H9 (cell line): ENCODE measurements around the gene ENKD1. TPM values are rescaled to one million over a fixed set of nuclear protein-coding genes. Genes with fewer than 3 reads are reported as not detected.

ENCODE experiments used
- DNase-seq: peaks from one replicate; pipeline ENCODE4 v3.0.0-alpha.2; 2017
- H2AFZ ChIP-seq: one replicate; pipeline ENCODE4 v1.6.1; 2013; ENCODE audit warnings: mild to moderate bottlenecking, low read length, control low read depth, moderate library complexity
- H2AK5ac ChIP-seq: 2 replicates; pipeline ENCODE4 v1.6.1; 2013; ENCODE audit warnings: low read length, control low read depth, mixed read lengths; ENCODE audit not compliant: insufficient read length
- H2BK120ac ChIP-seq: one replicate; pipeline ENCODE4 v1.6.1; 2013; ENCODE audit warnings: low read depth, mild to moderate bottlenecking, low read length, control low read depth, inconsistent platforms; ENCODE audit not compliant: poor library complexity, severe bottlenecking
- H2BK12ac ChIP-seq: 2 replicates; pipeline ENCODE4 v1.6.1; 2013; ENCODE audit warnings: low read length, control low read depth, mixed read lengths, low read depth; ENCODE audit not compliant: insufficient read length
- H2BK15ac ChIP-seq: 2 replicates; pipeline ENCODE4 v1.6.1; 2013; ENCODE audit warnings: low read depth, low read length, control low read depth
- H2BK20ac ChIP-seq: one replicate; pipeline ENCODE4 v1.6.1; 2013; ENCODE audit warnings: low read depth, mild to moderate bottlenecking, low read length, control low read depth, inconsistent platforms; ENCODE audit not compliant: poor library complexity, severe bottlenecking
- H2BK5ac ChIP-seq: 2 replicates; pipeline ENCODE4 v1.6.1; 2013; ENCODE audit warnings: low read length, control low read depth, mixed read lengths; ENCODE audit not compliant: insufficient read length
- H3K14ac ChIP-seq: 2 replicates; pipeline ENCODE4 v1.6.1; 2013; ENCODE audit warnings: low read length, control low read depth; ENCODE audit not compliant: insufficient read depth
- H3K18ac ChIP-seq: 2 replicates; pipeline ENCODE4 v1.6.1; 2013; ENCODE audit warnings: low read depth, mild to moderate bottlenecking, mixed read lengths, low read length, control low read depth; ENCODE audit not compliant: insufficient read length
- H3K23ac ChIP-seq: 2 replicates; pipeline ENCODE4 v1.6.1; 2013; ENCODE audit warnings: low read length, control low read depth, mixed read lengths, low read depth; ENCODE audit not compliant: insufficient read length
- H3K23me2 ChIP-seq: 2 replicates; pipeline ENCODE4 v1.6.1; 2013; ENCODE audit warnings: low read depth, mild to moderate bottlenecking, mixed read lengths, low read length, control low read depth; ENCODE audit not compliant: insufficient read length, poor library complexity, severe bottlenecking
- H3K27ac ChIP-seq: 2 replicates; pipeline ENCODE4 v1.5.1; 2013; ENCODE audit warnings: low read length, control low read depth, mixed read lengths, low read depth; ENCODE audit not compliant: insufficient read length
- H3K27me3 ChIP-seq: 2 replicates; pipeline ENCODE4 v1.6.1; 2013; ENCODE audit warnings: low read length, control low read depth, inconsistent platforms; ENCODE audit not compliant: insufficient read depth
- H3K4ac ChIP-seq: 2 replicates; pipeline ENCODE4 v1.6.1; 2013; ENCODE audit warnings: low read depth, mild to moderate bottlenecking, control low read depth, inconsistent platforms, low read length, moderate library complexity
- H3K4me1 ChIP-seq: 2 replicates; pipeline ENCODE4 v1.6.1; 2013; ENCODE audit warnings: low read length, control low read depth, inconsistent platforms; ENCODE audit not compliant: insufficient read depth
- H3K4me2 ChIP-seq: 2 replicates; pipeline ENCODE4 v1.6.1; 2013; ENCODE audit warnings: low read length, control low read depth, mixed read lengths; ENCODE audit not compliant: insufficient read length, insufficient read depth
- H3K56ac ChIP-seq: 2 replicates; pipeline ENCODE4 v1.6.1; 2013; ENCODE audit warnings: low read depth, mild to moderate bottlenecking, mixed read lengths, low read length, control low read depth; ENCODE audit not compliant: insufficient read length
- H3K79me1 ChIP-seq: 2 replicates; pipeline ENCODE4 v1.6.1; 2013; ENCODE audit warnings: low read depth, mild to moderate bottlenecking, moderate library complexity, low read length, control low read depth, inconsistent platforms; ENCODE audit not compliant: insufficient read depth, poor library complexity, severe bottlenecking
- H3K79me2 ChIP-seq: 2 replicates; pipeline ENCODE4 v1.6.1; 2013; ENCODE audit warnings: low read length, control low read depth, inconsistent platforms; ENCODE audit not compliant: insufficient read depth
- H3K9ac ChIP-seq: 2 replicates; pipeline ENCODE4 v1.6.1; 2013; ENCODE audit warnings: low read length, control low read depth, mixed read lengths; ENCODE audit not compliant: insufficient read length; ENCODE audit errors: extremely low read depth
- H3K9me3 ChIP-seq: one replicate; pipeline ENCODE4 v1.6.1; 2013; ENCODE audit warnings: low read depth, low read length, inconsistent platforms; ENCODE audit not compliant: control insufficient read depth
- H3T11ph ChIP-seq: one replicate; pipeline ENCODE4 v1.6.1; 2013; ENCODE audit warnings: mild to moderate bottlenecking, low read length, control low read depth, inconsistent platforms
- H4K20me1 ChIP-seq: one replicate; pipeline ENCODE4 v1.6.1; 2013; ENCODE audit not compliant: control insufficient read depth, insufficient read length, insufficient read depth
- H4K5ac ChIP-seq: 2 replicates; pipeline ENCODE4 v1.6.1; 2013; ENCODE audit warnings: low read depth, mild to moderate bottlenecking, mixed read lengths, low read length, control low read depth; ENCODE audit not compliant: insufficient read length
- H4K8ac ChIP-seq: replicated peaks from 2 replicates; pipeline ENCODE4 v1.6.1; 2013; ENCODE audit warnings: low read length, control low read depth, mixed read lengths, low read depth; ENCODE audit not compliant: insufficient read length
- H4K91ac ChIP-seq: 2 replicates; pipeline ENCODE4 v1.6.1; 2013; ENCODE audit warnings: low read depth, mild to moderate bottlenecking, moderate library complexity, mixed read lengths, low read length, control low read depth; ENCODE audit not compliant: insufficient read length
- H3K27ac Mint-ChIP-seq, 3 experiments: 2 replicates in 2 of 3; 3 replicates in 1 of 3; pipeline ENCODE4 v1.8.0; 2020 to 2021; ENCODE audit warnings: mixed read lengths in 3 of 3, mild to moderate bottlenecking in 1 of 3, moderate library complexity in 1 of 3
- H3K27me3 Mint-ChIP-seq: 2 replicates; pipeline ENCODE4 v1.8.0; 2021; ENCODE audit warnings: low read depth, mild to moderate bottlenecking, moderate library complexity, mixed read lengths
- H3K36me3 Mint-ChIP-seq, 3 experiments: 2 replicates in 2 of 3; 3 replicates in 1 of 3; pipeline ENCODE4 v1.8.0; 2020 to 2021; ENCODE audit warnings: low read depth in 3 of 3, mixed read lengths in 3 of 3; ENCODE audit not compliant: insufficient read depth in 1 of 3
- H3K4me1 Mint-ChIP-seq, 2 experiments: 2 replicates each; pipeline ENCODE4 v1.8.0; 2020; ENCODE audit warnings: mixed read lengths in 2 of 2
- H3K4me3 Mint-ChIP-seq, 2 experiments: 2 replicates in 1 of 2; 3 replicates in 1 of 2; pipeline ENCODE4 v1.8.0; 2020 to 2021; ENCODE audit warnings: mild to moderate bottlenecking in 2 of 2, mixed read lengths in 2 of 2, moderate library complexity in 1 of 2
- H3K9me3 Mint-ChIP-seq, 2 experiments: 2 replicates in 1 of 2; 3 replicates in 1 of 2; pipeline ENCODE4 v1.8.0; 2020; ENCODE audit warnings: mild to moderate bottlenecking in 2 of 2, mixed read lengths in 2 of 2, moderate library complexity in 1 of 2
- WGBS: extraction: QIAGEN DNeasy Blood & Tissue Kit; methylation state at CpG from one replicate; pipeline ENCODE4 v1.1.7; 2013; ENCODE audit warnings: missing lambda C conversion rate, low lambda C conversion rate, mixed read lengths; ENCODE audit not compliant: insufficient read length; ENCODE audit errors: extremely low coverage; 5-methylcytosine and 5-hydroxymethylcytosine counted together
- total RNA-seq: library from RNA; stranded (reverse); gene quantifications from 2 replicates; pipeline ENCODE4 v1.2.1, GENCODE V29; 2021
- TF ChIP-seq, protein P1 (sequence below): fragments of 200-600 bp; sonication (generic); conservative IDR thresholded peaks from 3 replicates; pipeline ENCODE4 v1.8.0; 2021; ENCODE audit warnings: antibody characterized with exemption, mild to moderate bottlenecking

ENKD1 gene
- total RNA-seq, 1 experiment from 2014 or later: 9.5 TPM

DNA sequence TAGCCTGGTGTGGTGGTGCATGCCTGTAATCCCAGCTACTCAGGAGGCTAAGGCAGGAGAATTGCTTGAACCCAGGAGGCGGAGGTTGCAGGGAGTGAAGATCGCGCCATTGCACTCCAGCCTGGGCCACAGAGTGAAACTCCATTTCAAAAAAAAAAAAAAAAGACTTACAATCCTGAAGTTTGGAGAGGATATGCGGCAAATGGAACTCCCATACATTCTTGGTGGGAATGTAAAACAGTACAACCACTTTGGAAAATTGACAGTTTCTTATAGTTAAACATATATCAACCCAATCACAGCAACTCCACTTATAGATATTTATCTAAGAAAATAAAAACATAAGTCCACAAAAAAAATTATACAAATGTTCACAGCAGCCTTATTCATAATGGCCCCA is 40.7 kb upstream of the ENKD1 start:
- Histone ChIP-seq H3K9me3 (no peaks in the 10 kb centered on the region), H3K9ac (no peak overlapping the region), H2BK5ac (no peak overlapping the region), H4K91ac (no peak overlapping the region), H3K79me1 (peaks cover 6% of the 10 kb centered on the region), H2AFZ (no peak overlapping the region), H3K18ac (no peak overlapping the region), H4K20me1 (no peaks in the 10 kb centered on the region), H4K8ac (no peak overlapping the region), H2AK5ac (no peak overlapping the region), H2BK120ac (no peak overlapping the region), H3K4me1 (no peaks in the 10 kb centered on the region; the same call in 1 of the 2 replicates), H3K14ac (no peak overlapping the region), H3K27ac (no peak overlapping the region), H2BK15ac (no peak overlapping the region), H2BK20ac (no peak overlapping the region), H3K79me2 (peaks cover 5% of the 10 kb centered on the region; the same call in 1 of the 2 replicates), H3T11ph (no peak overlapping the region), H3K4me2 (no peak overlapping the region), H4K5ac (no peak overlapping the region), H3K4ac (no peak overlapping the region), H3K23ac (no peak overlapping the region), H3K56ac (no peak overlapping the region), H3K23me2 (no peaks in the 10 kb centered on the region), H2BK12ac (no peak overlapping the region), H3K27me3 (no peaks in the 10 kb centered on the region)
- Mint-ChIP-seq H3K9me3 (no peaks in the 10 kb centered on the region; a peak in 1 of 5 replicates), H3K27me3 (no peaks in the 10 kb centered on the region), H3K4me1 (peaks cover 13 to 17% of the 10 kb centered on the region in 2 experiments), H3K27ac (no peak overlapping the region), H3K36me3 (peaks cover 2 to 7% (median 5%) of the 10 kb centered on the region in 3 experiments; a peak in 4 of 7 replicates), H3K4me3 (no peak overlapping the region)
- TF ChIP-seq, protein P1, sequence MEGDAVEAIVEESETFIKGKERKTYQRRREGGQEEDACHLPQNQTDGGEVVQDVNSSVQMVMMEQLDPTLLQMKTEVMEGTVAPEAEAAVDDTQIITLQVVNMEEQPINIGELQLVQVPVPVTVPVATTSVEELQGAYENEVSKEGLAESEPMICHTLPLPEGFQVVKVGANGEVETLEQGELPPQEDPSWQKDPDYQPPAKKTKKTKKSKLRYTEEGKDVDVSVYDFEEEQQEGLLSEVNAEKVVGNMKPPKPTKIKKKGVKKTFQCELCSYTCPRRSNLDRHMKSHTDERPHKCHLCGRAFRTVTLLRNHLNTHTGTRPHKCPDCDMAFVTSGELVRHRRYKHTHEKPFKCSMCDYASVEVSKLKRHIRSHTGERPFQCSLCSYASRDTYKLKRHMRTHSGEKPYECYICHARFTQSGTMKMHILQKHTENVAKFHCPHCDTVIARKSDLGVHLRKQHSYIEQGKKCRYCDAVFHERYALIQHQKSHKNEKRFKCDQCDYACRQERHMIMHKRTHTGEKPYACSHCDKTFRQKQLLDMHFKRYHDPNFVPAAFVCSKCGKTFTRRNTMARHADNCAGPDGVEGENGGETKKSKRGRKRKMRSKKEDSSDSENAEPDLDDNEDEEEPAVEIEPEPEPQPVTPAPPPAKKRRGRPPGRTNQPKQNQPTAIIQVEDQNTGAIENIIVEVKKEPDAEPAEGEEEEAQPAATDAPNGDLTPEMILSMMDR: no peak
- no peak for DNase-seq
- WGBS: no CpG with 5 or more reads among the region's 4 CpGs
